GM10847 (cell line): Measurements from ENCODE around the gene NLRC5.

Experiments
- POLR2A ChIP-seq: IDR thresholded peaks from 2 replicates; pipeline ENCODE4 v1.6.1; 2011; ENCODE audit not compliant: insufficient read length; ENCODE audit errors: extremely low read depth

NLRC5 gene

GRCh38 chr16:57115514-57116182 is 126.3 kb downstream of the NLRC5 start:
- no peak for TF ChIP-seq POLR2A

- no peak for TF ChIP-seq POLR2A
Observed at GRCh38 chr16:57118461-57119084, 129.2 kb downstream of the NLRC5 start.

- TF ChIP-seq POLR2A, result no peak
Observed at GRCh38 chr16:57123216-57123973, 134.0 kb downstream of the NLRC5 start.

GRCh38 chr16:57123974-57124674 is 134.8 kb downstream of the NLRC5 start:
- TF ChIP-seq POLR2A, result no peak

GRCh38 chr16:57125376-57125775 is 136.0 kb downstream of the NLRC5 start:
- TF ChIP-seq POLR2A, result no peak

- TF ChIP-seq POLR2A, result no peak
Observed at GRCh38 chr16:57125969-57126368, 136.6 kb downstream of the NLRC5 start.

GRCh38 chr16:57126411-57126810 is 137.1 kb downstream of the NLRC5 start:
- TF ChIP-seq POLR2A, result no peak

- TF ChIP-seq POLR2A, result no peak
Observed at GRCh38 chr16:57127037-57127763, 137.8 kb downstream of the NLRC5 start.

- TF ChIP-seq POLR2A, result no peak
Observed at GRCh38 chr16:57127836-57128235, 138.5 kb downstream of the NLRC5 start.

GRCh38 chr16:57128771-57129389 is 139.5 kb downstream of the NLRC5 start:
- TF ChIP-seq POLR2A, result no peak

GRCh38 chr16:57130950-57131321 is 141.6 kb downstream of the NLRC5 start:
- no peak for TF ChIP-seq POLR2A

- TF ChIP-seq POLR2A, result no peak
Observed at GRCh38 chr16:57131351-57131970, 142.1 kb downstream of the NLRC5 start.

- no peak for TF ChIP-seq POLR2A
Observed at GRCh38 chr16:57132470-57132869, 143.1 kb downstream of the NLRC5 start.

GRCh38 chr16:57133031-57133430 is 143.7 kb downstream of the NLRC5 start:
- no peak for TF ChIP-seq POLR2A
